HG03571 (cell line): ENCODE results near the gene SPINT2.
"Not testable (repeated sequence)": the region's sequence is repeated elsewhere in the genome, so short reads cannot be mapped to it uniquely, and the experiment has no call there.

Experiments used
- ATAC-seq: cut with Tn5 transposase; IDR thresholded peaks from one replicate; pipeline ENCODE4 v1.9.1; 2021; ENCODE audit not compliant: unreplicated experiment

Gene SPINT2

DNA sequence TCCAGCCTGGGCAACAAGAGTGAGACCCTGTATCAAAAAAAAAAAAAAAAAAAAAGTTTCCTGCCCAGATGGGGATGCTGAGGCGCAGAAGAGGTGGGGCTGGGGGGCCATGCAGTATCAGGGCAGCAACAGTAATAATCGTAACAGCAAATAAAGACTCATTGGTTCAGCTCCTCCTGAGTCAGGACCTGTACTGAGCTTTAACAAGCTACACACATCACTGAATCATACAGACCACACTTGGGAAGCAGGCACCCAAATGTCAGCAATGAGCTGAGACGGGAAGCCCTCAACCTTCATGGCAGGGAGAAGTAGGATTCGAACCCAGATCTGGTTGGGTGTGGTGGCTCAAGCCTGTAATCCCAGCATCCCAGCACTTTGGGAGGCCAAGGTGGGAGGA, 29.8 kb upstream of the SPINT2 start:
- ATAC-seq, result no peak

DNA sequence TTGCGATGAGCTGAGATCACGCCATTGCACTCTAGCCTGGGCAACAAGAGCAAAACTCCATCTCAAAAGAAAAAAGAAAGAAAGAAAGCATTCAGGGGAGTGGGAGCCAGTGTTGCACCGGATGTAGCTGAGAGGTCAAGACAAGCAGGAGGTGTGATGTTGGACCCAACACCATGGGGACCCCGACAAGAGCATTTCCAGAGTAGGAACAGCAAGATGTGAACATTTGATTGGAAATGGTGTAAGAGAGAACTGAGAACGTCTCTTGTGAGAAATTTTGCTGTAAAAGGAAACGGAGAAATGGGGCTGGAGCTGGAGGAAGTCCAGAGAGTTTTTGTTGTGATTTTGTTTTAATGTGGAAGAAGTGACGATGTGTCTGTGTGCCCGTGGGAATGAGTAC, 24.6 kb upstream of the SPINT2 start:
- ATAC-seq, result no peak

DNA sequence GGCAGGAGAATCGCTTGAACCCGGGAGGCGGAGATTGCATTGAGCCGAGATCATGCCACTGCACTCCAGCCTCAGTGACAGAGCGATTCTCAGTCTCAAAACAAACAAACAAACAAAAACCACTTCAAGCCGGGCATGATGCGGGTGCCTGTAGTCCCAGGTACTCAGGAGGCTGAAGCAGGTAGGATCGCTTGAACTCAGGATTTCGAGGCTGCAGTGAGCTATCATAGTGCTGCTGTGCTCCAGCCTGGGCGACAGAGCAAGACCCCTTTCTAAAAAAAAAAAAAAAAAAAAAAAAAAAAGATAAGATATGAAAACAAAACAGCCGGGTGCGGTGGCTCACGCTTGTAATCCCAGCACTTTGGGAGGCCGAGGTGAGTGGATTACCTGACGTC, 21.1 kb upstream of the SPINT2 start:
- no peak for ATAC-seq

DNA sequence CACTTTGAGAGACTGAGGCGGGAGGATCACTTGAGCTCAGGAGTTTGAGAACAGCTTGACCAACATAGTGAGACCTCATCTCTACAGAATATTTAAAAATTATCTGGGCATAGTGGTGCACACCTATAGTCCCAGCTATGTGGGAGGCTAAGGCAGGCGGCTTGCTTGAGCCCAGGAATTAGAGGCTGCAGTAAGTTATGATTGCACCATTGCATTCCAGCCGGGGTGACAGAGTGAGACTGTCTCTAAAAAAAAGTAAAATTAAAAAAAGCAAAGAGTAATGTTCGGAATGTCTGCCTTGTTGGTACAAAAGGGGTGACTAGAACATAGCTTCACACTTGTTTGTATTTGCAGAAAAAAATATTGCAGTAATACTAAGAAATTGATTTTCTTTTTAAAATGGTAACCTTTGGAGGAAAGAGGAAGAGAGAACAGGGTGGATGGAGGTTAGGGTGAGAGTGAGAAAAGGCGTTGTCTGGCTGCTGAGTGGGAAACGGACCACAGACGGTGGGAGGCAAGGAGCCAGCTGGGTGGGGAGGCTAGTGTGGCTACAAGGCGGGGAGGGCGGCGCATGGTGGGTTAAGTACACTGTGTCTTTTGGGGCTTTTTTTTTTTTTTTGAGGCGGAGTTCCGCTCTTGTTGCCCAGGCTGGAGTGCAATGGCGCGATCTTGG, 18.4 kb upstream of the SPINT2 start:
- no peak for ATAC-seq

DNA sequence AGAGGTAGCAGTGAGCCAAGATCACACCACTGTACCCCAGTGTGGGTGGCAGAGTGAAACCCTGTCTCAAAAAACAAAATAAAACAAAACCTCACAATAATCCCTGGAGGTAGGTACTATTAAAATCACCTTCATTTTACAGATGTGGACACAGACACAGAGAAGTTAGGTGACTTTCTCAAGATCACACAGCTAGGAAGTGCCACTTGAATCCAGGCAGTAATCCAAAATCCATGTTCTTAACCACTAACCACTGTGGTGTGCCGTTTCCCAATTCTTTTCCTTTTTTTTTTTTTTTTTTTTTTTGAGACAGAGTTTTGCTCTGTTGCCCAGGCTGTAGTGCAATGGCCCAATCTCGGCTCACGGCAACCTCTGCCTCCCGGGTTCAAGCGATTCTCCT, 17.2 kb upstream of the SPINT2 start:
- ATAC-seq, result no peak

DNA sequence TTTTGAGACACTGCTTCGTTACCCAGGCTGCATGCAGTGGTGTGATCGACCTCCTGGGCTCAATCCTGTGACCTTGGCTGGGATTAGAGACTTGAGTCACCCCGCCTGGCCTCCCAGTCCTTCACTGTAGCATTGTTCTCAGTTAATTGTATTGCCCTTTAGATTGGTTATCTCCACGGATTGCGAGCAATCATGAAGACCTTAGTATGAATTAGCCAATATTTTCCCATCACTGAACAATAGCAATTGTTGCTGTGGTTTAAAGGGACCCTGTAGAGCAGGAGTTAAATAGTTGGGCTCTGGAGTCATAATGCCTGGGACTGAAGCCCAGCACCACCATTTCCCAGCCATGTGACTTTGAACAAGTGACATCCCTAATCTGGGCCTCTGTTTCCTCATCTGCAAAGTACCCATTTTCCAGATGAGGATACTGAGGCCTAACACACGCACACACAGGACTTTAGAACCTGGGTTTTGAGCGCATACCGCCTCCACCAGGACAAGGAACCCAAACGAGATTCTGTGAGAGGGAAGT, 16.6 kb upstream of the SPINT2 start:
- ATAC-seq, result no peak

DNA sequence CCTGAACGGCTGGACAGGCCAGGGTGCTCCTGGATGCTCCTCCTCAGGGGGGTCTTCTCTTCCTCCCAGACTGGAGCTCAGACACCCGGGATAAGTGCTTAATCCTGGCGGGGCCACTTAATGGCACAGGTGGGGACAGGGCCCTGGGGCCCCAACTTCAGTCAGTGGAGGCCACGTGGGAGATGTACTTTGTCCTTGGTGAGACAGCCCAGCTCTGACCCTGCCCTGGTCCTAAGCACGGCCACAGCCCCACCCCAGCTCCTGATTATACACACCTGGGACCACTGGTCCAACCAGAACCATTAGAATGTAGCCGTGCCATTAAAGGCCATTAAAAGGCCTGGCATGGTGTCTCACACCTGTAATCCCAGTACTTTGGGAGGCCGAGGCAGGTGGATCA, 16.0 kb upstream of the SPINT2 start:
- no peak for ATAC-seq

DNA sequence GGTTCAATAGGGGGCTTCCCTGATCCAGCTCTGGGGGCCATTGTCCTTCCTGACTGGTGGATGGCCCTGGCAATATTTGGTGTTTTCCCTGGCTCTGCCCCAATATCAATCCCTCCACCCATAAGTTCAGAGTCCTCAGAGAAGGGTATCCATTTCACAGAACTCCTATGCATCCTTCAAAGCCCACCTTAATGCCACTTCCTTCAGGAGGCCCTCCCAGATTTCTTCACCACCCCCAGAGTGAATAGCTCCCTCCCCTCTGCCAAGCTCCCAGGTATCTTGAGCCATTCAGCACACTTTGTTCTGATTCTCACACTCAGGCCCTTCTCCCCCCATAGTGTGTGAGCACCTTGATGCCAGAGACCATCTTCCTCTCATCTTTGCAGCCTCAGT, 13.9 kb upstream of the SPINT2 start:
- ATAC-seq, result no peak

DNA sequence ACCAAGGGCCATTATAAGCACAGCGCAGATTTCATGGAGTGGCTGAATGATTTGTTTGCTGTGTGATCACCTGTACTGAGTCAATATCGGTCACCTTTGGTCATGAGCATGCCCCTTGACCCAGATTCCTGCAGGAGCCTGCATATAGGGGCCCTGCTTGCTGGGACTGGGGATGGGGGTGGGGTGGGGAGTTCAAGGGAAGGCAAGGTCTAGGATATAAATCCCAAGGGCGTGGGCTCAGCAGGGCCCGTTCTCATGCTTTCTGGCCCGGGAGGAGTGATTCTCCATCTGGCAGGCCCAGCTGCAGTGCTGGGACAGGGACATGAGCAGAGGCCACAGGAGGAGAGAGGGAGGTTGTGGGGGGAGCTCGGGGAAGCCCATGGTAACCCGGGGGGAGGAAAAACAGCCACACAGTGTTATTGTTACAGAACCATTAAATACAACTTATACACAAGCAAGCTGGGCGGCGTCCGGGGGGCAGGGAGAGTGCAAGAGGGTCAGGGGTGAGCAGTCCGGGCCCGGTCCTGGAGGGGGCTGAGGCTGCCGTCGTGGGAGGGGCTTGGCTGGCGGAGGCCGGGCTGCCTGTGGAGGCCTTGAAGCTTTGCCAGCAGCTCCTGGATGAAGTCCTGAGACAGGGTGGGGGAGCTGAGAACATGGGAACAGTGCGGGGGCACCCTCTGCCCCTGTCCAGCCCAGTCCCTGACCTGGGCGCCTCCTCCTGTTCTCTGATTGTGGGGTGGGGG, 13.4 kb upstream of the SPINT2 start:
- ATAC-seq, result no peak

DNA sequence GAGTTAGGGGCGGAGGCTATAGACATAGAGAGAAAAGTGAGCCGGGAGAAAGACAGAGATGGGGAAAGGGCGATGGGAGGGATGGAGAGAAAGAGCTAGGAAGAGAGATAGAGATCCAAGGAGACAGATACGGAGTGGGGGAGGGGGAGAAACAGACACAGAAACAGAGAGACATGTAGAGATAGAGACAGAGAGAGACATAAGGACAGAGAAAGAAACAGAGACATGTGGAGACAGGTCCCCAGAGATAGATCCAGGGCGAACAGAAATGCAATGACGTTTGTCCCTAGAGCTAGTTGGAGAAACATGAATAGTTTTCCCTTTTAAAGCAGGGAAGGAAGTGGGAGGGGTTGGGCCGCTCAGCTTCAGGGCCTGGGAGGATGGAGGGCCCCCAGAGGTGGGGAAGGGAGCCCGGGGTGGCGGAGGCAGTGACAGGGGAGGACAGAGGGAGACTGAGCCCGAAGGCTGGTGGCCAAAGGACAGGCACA, 12.8 kb upstream of the SPINT2 start:
- no peak for ATAC-seq

DNA sequence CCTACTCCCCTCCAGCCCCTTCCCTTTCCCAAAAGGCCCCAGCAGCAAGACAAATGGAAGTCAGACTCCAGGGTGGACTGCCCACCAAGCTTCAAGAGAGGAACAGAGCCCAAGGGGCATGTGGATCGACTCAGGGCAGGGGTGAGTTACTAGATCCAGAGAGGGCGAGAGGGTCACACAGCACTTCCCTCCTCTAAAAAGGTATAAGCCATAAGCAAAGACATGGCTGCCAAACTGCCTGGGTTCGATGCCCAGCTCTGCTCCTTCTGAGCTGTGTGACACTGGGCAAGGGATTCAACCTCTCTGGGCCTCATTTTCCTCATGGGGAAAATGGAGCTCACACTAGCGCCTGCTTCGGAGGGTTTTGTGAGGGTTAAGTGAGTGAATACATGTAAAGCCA, 12.0 kb upstream of the SPINT2 start:
- ATAC-seq, result no peak

DNA sequence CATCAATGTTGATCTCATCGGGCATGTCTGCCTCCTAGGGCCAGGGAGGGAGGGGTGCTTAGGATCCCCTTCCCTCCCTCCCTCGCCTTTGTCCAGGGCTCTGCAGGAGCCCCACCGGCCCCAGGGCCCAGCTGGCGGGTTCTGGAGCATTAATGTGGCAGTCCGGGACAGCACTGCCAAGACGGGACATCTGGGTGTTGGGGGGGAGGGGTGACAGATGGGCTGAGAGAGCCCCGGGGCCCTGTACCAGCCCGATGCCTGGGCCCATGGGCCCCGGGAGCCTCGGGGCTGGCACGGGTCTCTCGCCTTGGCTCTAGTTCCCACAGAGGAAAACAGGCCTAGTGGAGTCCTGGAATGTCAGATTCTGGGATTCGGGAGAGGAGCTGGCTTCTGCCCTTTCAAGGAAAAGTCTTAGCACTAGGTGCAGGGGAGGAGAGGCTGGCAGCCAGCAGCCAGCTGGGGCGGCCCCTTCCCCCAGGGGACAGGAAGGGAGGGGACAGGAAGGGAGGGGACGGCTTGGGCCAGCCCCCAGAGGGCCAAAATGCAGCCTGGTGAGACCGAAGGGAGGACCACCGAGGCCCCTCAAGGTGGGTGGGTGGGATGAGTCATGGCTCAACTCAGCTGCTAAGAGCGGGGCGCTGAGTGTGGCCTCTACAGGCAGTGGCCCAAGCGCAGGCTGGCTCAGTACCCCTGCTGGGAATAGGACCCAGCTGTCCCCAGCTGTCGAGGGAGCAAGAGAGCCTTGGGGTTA, 11.3 kb upstream of the SPINT2 start:
- no peak for ATAC-seq

DNA sequence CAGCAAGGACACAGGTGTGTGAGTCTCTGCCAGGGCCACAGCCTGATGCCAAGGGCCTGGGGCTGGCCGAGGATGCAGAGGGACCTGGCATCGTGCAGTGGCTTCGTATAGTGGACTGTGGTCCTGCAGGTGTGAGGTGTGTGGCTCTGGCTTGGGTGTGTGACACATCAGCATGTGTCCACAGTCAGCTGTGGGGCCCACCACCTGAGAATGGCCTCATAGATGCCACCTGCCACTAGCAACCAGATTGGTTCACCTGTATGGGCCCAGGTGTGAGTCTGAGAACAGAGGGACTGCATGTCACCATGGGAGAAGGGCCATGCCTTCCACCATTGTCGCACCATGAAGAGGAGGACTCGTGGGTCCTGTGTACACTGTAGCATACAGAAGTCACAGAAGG, 10.6 kb upstream of the SPINT2 start:
- ATAC-seq, result no peak

DNA sequence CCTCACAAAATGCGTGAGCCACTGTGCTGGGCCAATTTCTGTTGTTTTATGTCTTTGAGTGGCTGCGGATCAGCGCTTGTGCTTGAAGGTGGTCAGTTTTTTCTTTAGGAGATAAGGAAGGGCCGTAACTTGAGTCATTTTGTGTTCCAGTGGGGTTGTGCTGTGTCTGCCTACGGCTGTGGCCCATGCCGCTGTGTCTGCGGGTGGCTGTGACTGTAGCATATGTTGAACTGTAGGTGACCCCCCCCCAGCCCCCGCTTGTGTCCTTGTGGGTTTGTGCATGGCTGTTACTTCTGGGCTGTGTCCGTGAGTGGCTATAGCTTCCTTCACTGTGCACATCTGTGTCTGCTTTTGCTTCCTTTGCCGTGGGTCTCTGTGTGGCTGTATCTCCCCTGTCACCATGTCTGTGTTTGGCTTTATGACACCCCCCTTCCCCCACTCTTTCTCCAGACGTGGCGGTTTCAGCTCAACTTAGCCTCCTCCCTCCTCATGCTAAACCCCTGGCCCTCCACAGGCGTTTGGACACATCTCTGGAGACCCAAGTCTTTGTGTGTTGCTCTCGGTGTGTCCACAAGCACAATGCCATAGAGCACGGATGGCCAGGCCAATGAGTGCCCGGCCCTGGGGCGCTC, 8.9 kb upstream of the SPINT2 start:
- ATAC-seq, result no peak

DNA sequence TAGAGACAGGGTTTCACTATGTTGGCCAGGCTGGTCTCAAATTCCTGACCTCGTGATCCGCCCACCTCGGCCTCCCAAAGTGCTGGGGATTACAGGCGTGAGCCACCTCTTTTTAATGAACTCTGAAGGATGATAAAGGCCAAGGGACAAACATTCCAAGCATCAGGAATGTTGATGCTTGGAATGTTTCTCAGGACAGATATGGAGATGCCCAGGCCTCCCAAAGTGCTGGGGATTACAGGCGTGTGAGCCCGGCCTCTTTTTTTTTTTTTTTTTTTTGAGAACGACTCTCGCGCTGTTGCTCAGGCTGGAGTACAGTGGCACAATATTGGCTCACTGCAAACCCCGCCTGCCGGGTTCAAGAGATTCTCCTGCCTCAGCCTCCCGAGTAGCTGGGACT, 2.4 kb upstream of the SPINT2 start:
- ATAC-seq, result not testable (repeated sequence)

DNA sequence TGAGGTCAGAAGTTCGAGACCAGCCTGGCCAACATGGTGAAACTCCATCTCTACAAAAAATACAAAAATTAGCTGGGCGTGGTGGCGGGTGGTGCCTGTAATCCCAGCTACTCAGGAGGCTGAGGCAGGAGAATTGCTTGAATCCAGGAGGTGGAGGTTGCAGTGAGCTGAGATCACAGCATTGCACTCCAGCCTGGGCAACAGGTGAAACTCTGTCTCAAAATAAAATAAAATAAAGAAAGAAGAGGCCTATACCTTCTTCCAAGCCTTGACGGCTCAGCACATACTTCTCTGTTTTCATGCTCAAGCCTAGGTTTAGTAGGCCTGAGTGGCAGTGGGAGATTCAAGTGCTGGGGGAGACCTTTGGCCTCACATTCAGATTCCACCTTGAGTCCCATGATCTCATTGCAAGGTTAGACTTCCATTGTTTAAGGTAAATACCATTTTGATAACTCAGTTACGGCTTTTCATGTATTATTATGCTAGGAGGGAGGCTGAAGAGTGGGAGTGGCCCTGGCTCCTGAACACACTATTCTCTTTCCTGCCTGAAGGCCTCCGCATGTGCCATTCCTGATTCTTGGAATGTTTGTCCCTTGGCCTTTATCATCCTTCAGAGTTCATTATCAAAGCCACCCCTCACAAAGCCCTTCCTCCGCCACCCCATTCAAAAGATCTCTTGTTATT, 1.6 kb upstream of the SPINT2 start:
- ATAC-seq, result no peak

DNA sequence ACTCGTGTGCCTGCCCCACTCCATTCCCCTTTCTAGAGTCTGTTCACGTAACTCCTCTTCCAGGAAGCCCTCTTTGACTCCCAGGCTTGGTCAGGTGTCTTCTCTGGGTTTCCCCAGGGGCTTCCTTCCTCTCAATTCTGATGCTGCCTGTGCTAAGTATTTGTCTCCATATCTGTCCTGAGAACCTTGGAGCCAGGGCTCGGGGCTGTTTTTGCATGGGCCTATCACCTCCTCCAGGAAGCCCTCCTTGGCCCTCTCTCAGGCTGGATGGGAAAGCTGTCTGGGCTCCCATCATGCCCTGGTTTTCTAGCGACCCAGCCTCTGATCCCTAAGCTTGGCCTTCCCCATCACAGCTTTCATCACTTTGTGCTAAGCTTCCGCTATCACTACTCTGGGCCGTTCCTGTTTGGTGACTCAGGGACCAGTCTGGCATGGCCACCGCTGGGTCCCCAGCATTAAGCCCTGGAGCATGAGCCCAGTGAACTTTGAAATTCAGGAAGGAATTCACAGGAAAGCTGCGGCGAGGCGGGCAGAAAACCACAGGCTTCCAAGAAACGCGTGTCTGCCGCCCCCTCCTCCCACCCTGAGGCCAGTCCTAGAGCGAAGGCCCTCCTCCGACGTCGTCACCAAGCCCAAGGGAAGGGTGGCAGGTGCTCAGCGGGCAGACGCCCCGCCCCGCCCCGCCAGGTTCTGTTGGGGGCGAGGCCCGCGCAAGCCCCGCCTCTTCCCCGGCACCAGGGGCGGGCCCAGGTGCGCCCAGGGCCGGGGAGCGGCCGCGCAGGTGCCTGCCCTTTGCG, 486 bp upstream of the SPINT2 start:
- ATAC-seq, result no peak

DNA sequence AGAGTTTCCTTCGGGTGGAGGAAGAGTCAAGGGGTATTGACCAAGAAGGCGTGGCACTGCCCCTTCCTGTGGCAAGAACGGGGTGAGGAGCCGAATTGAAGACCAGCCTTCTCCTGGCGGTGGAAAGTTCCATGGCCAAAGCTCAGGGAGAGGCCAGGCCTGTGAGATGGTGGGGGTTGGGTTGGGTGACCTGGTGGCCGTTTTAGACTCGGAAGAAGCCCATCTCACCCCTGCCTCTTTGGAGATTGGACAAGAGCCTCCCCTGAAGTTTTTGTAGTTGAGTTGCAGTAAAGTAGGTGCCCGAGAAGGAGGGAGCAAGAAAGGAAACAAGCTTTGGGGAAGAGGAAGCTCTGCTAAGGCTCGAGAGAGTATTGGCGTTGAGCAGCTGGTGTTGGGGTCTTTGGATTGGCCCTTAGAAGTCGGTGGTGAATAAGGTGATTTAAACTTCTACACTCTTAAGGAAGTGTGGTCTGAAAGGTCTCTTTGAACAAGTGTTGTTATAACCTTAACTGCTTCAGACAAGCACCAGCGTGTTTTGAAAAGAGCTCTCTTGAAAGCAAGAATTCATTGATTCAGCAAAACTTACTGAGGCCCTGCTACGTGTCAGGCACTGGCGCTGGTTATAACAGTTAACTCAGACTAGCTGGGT, 964 bp downstream of the SPINT2 start:
- no peak for ATAC-seq

DNA sequence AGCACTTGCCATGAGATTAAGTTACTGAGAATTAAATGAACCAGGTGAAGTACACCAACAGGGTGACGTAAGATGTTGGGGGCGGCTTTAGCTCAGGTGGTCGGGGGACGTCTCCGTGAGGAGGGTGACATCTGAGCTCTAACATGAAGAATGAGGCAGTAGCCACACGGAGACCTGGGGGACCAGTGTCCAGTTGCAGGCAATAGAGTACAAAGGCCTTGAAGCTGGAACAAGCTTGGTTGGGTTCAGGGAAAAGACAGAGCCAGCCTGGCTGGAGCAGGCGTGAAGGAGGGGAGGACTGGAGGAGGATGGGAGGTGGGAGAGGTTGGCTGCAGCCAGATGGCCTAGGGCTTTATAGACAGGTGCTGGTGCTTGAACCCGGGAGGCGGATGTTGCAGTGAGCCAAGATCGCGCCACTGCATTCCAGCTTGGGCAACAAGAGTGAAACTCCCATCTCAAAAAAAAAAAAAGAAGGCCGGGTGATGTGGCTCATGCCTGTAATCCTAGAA, 1.6 kb downstream of the SPINT2 start:
- ATAC-seq, result no peak
